ENCODE measurements around the gene ANKRD50. TPM values are rescaled to one million over a fixed set of nuclear protein-coding genes. Genes with fewer than 3 reads are reported as not detected.

Gene ANKRD50
- polyA plus RNA-seq, 1 donor (not counting 4 experiments of a cell fraction or from before 2014, with no cell fraction given), result 21.6 TPM

DNA sequence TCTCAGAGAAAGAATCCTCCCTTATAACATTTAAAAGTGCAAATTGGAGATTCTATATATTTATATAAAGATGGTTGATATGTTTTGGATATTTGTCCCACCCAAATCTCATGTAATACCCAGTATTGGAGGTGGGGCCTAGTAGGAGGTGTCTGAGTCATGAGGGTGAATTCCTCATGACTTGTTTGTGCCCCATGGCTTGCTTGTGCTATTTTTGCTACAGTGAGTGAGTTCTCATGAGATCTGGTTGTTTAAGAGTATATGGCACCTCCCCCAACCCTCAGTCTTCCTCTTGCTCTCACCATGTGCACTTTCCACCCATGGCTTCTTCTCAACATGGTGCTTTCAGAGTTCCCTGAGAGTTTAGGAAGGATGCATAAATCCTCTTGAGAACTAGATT lies 9.5 kb upstream of the ANKRD50 start:
- peak overlapping the region; percentile 3 for H2AFZ ChIP-seq (ENCODE audit: control insufficient read depth, low read length)
- FAIRE-seq, result no peak
- H4K20me1 ChIP-seq (ENCODE audit: control insufficient read depth, extremely low read depth, insufficient read depth, low read length), result no peaks in the 10 kb centered on the region

DNA sequence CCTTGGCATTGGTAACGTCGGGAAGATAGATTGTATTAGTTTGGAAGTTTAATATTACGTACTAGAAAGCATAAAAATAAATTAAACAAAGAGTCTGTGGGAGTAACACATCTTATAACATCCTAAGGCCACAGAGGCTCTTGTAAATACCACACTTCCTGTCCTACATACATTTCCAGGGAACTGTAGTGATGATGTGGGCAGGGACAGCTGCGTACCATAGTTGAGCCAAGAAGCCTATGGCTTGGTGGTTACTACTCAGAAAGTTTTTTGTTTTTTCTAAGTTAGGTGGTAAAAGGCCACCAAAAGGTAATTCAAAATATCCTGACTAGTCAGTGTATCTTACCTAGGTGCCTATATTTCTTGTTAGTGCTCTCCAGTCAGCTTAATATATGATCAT lies 4.6 kb upstream of the ANKRD50 start:
- H3K27ac ChIP-seq (ENCODE audit: control insufficient read depth, insufficient read depth, low read length), result no peak overlapping the region
- no peaks in the 10 kb centered on the region for H3K79me2 ChIP-seq (ENCODE audit: control insufficient read depth, insufficient read depth, low read length)
- no peaks in the 10 kb centered on the region for H3K9me1 ChIP-seq (ENCODE audit: control insufficient read depth, extremely low read depth, insufficient read depth, low read length)
- DNase-seq (ENCODE audit: low read depth, low spot score), result no peak
- no peak overlapping the region for H2AFZ ChIP-seq (ENCODE audit: control insufficient read depth, low read length)
- no peaks in the 10 kb centered on the region for H3K9me3 ChIP-seq (ENCODE audit: control insufficient read depth, low read depth, low read length)
- H3K9ac ChIP-seq (ENCODE audit: control insufficient read depth, extremely low read depth, insufficient read depth, low read length), result no peak overlapping the region
- H3K4me2 ChIP-seq (ENCODE audit: control insufficient read depth, extremely low read depth, insufficient read depth, low read depth, low read length), result no peak overlapping the region
- no peak overlapping the region for H3K4me3 ChIP-seq (ENCODE audit: control insufficient read depth in 2 of 3, extremely low read depth in 1 of 3, insufficient read depth in 2 of 3, low read depth in 1 of 3, low read length in 3 of 3)
- H3K4me1 ChIP-seq (ENCODE audit: control insufficient read depth, extremely low read depth, insufficient read depth, low read length), result peaks cover 2% of the 10 kb centered on the region
- dilution Hi-C loops (cut with MboI; ENCODE audit: extremely low pct_ligation_motif_present, low sequenced_read_pairs), result no loop called here
- TF ChIP-seq, protein P1, sequence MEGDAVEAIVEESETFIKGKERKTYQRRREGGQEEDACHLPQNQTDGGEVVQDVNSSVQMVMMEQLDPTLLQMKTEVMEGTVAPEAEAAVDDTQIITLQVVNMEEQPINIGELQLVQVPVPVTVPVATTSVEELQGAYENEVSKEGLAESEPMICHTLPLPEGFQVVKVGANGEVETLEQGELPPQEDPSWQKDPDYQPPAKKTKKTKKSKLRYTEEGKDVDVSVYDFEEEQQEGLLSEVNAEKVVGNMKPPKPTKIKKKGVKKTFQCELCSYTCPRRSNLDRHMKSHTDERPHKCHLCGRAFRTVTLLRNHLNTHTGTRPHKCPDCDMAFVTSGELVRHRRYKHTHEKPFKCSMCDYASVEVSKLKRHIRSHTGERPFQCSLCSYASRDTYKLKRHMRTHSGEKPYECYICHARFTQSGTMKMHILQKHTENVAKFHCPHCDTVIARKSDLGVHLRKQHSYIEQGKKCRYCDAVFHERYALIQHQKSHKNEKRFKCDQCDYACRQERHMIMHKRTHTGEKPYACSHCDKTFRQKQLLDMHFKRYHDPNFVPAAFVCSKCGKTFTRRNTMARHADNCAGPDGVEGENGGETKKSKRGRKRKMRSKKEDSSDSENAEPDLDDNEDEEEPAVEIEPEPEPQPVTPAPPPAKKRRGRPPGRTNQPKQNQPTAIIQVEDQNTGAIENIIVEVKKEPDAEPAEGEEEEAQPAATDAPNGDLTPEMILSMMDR (optimal IDR thresholded peaks at IDR 0.05 in 1 of 3, IDR thresholded peaks at IDR 0.05 in 1 of 3, conservative IDR thresholded peaks at IDR 0.05 in 1 of 3; ENCODE audit: extremely low read depth in 1 of 3, insufficient read depth in 2 of 3, low read length in 3 of 3), result no peak
- TF ChIP-seq EZH2 (IDR thresholded peaks at IDR 0.05; ENCODE audit: low read length), result no peak
- H4K20me1 ChIP-seq (ENCODE audit: control insufficient read depth, extremely low read depth, insufficient read depth, low read length), result no peaks in the 10 kb centered on the region
- no peak for FAIRE-seq
- H3K27me3 ChIP-seq (ENCODE audit: control insufficient read depth, extremely low read depth, insufficient read depth, low read length), result no peaks in the 10 kb centered on the region
- no peaks in the 10 kb centered on the region for H3K36me3 ChIP-seq (ENCODE audit: control insufficient read depth in 2 of 2, extremely low read depth in 1 of 2, insufficient read depth in 2 of 2, low read length in 2 of 2)

More for the DNA sequence above, 9.5 kb upstream of the ANKRD50 start:
- H3K79me2 ChIP-seq (ENCODE audit: control insufficient read depth, insufficient read depth, low read length), result no peaks in the 10 kb centered on the region
- H3K4me1 ChIP-seq (ENCODE audit: control insufficient read depth, extremely low read depth, insufficient read depth, low read length), result no peaks in the 10 kb centered on the region
- H3K9ac ChIP-seq (ENCODE audit: control insufficient read depth, extremely low read depth, insufficient read depth, low read length), result no peak overlapping the region
- H3K36me3 ChIP-seq (ENCODE audit: control insufficient read depth in 2 of 2, extremely low read depth in 1 of 2, insufficient read depth in 2 of 2, low read length in 2 of 2), result no peaks in the 10 kb centered on the region
- no peaks in the 10 kb centered on the region for H3K27me3 ChIP-seq (ENCODE audit: control insufficient read depth, extremely low read depth, insufficient read depth, low read length)
- TF ChIP-seq, protein P1 (optimal IDR thresholded peaks at IDR 0.05 in 1 of 3, IDR thresholded peaks at IDR 0.05 in 1 of 3, conservative IDR thresholded peaks at IDR 0.05 in 1 of 3; ENCODE audit: extremely low read depth in 1 of 3, insufficient read depth in 2 of 3, low read length in 3 of 3), result no peak
- no peak overlapping the region for H3K4me3 ChIP-seq (ENCODE audit: control insufficient read depth in 2 of 3, extremely low read depth in 1 of 3, insufficient read depth in 2 of 3, low read depth in 1 of 3, low read length in 3 of 3)
- H3K4me2 ChIP-seq (ENCODE audit: control insufficient read depth, extremely low read depth, insufficient read depth, low read depth, low read length), result no peak overlapping the region
- dilution Hi-C loops (cut with MboI; ENCODE audit: extremely low pct_ligation_motif_present, low sequenced_read_pairs), result no loop called here
- no peak for DNase-seq (ENCODE audit: low read depth, low spot score)
- no peak overlapping the region for H3K27ac ChIP-seq (ENCODE audit: control insufficient read depth, insufficient read depth, low read length)
- H3K9me3 ChIP-seq (ENCODE audit: control insufficient read depth, low read depth, low read length), result no peaks in the 10 kb centered on the region
- H3K9me1 ChIP-seq (ENCODE audit: control insufficient read depth, extremely low read depth, insufficient read depth, low read length), result no peaks in the 10 kb centered on the region
